ENCODE data around the gene CLEC2A.

GRCh38 chr12:9868311-9868801 lies 63.8 kb downstream of the CLEC2A start:
- TF ChIP-seq CTCF (IDR thresholded peaks at IDR 0.05; ENCODE audit: poor library complexity, severe bottlenecking) (no peak), MXI1 (conservative IDR thresholded peaks at IDR 0.05; ENCODE audit: poor library complexity, severe bottlenecking) (no peak), EZH2 (IDR thresholded peaks at IDR 0.05; ENCODE audit: borderline replicate concordance, insufficient read depth, low read length, poor library complexity, severe bottlenecking) (no peak)

Measured in neural cell (in vitro differentiated cells).